Small intestine (tissue), 7 donors: Measurements from ENCODE around the gene SDK2. TPM values are rescaled to one million over a fixed set of nuclear protein-coding genes. Genes with fewer than 3 reads are reported as not detected.

Experiments
- DNase-seq, 2 donors: peaks; one replicate each; pipeline versions ENCODE4 v3.0.0 to v3.0.0-alpha.2; 2013
- FAIRE-seq: peaks from 2 replicates; lab custom pipeline; 2012; peaks lifted over from hg19 to GRCh38; lab: Jason Lieb, UNC
- H3K27ac ChIP-seq, 3 donors: one replicate each; pipeline ENCODE4 v1.5.1; 2013; ENCODE audit warnings: low read length in 2 of 3, mild to moderate bottlenecking in 2 of 3, control low read depth in 1 of 3, inconsistent platforms in 1 of 3, low read depth in 1 of 3, moderate library complexity in 1 of 3
- H3K27me3 ChIP-seq, 3 donors: one replicate each; pipeline ENCODE4 v1.6.1; 2013; ENCODE audit warnings: low read length in 3 of 3, inconsistent platforms in 1 of 3; ENCODE audit not compliant: control insufficient read depth in 3 of 3, insufficient read depth in 3 of 3
- H3K36me3 ChIP-seq, 3 donors: one replicate each; pipeline ENCODE4 v1.6.1; 2013; ENCODE audit warnings: low read length in 3 of 3, inconsistent platforms in 1 of 3, low read depth in 1 of 3, mild to moderate bottlenecking in 1 of 3, moderate library complexity in 1 of 3; ENCODE audit not compliant: control insufficient read depth in 3 of 3, insufficient read depth in 2 of 3
- H3K4me1 ChIP-seq, 3 donors: one replicate each; pipeline ENCODE4 v1.6.1; 2013; ENCODE audit warnings: low read length in 2 of 3, inconsistent platforms in 1 of 3, low read depth in 1 of 3, mild to moderate bottlenecking in 1 of 3, moderate library complexity in 1 of 3; ENCODE audit not compliant: control insufficient read depth in 3 of 3, insufficient read depth in 2 of 3
- H3K4me3 ChIP-seq, 3 donors: one replicate each; pipeline ENCODE4 v1.5.1; 2013; ENCODE audit warnings: low read length in 3 of 3, control low read depth in 1 of 3, inconsistent platforms in 1 of 3, low read depth in 1 of 3, mild to moderate bottlenecking in 1 of 3, moderate library complexity in 1 of 3
- H3K9me3 ChIP-seq, 2 donors: one replicate each; pipeline ENCODE4 v1.6.1; 2013; ENCODE audit warnings: low read depth in 1 of 2, low read length in 1 of 2; ENCODE audit not compliant: control insufficient read depth in 2 of 2, insufficient read depth in 1 of 2
- WGBS, 3 donors: extraction: QIAGEN DNeasy Blood & Tissue Kit; methylation state at CpG; one replicate each; pipeline ENCODE4 v1.1.7; 2013; 5-methylcytosine and 5-hydroxymethylcytosine counted together
- polyA plus RNA-seq, 4 donors: library from polyadenylated mRNA; stranded (reverse) in 3 of 4; unstranded in 1 of 4; fragments of 200-250 nt in 3 of 4; fragments of 120-200 nt in 1 of 4; gene quantifications; one replicate each; pipeline versions ENCODE4 v1.2.1 to v1.2.3, GENCODE V29; 2013
- donor health status: healthy with polysubstance abuse.
- donor health status: control.
- donor health status: control.
- donor health status: Bipolar disorder and iron deficiency.
- donor health status: healthy.

SDK2 gene
- polyA plus RNA-seq, 4 donors: under 0.01 to 1.1 (median 0.10) TPM

GRCh38 chr17:73489333-73489732 is 154.9 kb downstream of the SDK2 start:
- H3K4me1 ChIP-seq: no peaks in the 10 kb centered on the region
- no peak for FAIRE-seq
- no peak overlapping the region for H3K4me3 ChIP-seq
- WGBS, 3 donors: 70 to 81% (median 77%) methylated on average over 7 of the region's 7 CpGs
- no peaks in the 10 kb centered on the region for H3K36me3 ChIP-seq
- H3K27me3 ChIP-seq: peaks cover 0 to 7% (median 0%) of the 10 kb centered on the region in 3 donors
- H3K27ac ChIP-seq: no peak overlapping the region
- no peak for DNase-seq
- H3K9me3 ChIP-seq: peaks cover 0 to 9% of the 10 kb centered on the region in 2 donors

- H3K36me3 ChIP-seq: no peaks in the 10 kb centered on the region
- no peak overlapping the region for H3K4me3 ChIP-seq
- no peak overlapping the region for H3K27ac ChIP-seq
- H3K27me3 ChIP-seq: no peaks in the 10 kb centered on the region
- 76 to 87% (median 86%) methylated on average over 6 of the region's 6 CpGs for WGBS, 3 donors
- FAIRE-seq (no peak), DNase-seq (no peak)
- no peaks in the 10 kb centered on the region for H3K4me1 ChIP-seq
- peaks cover 0 to 9% of the 10 kb centered on the region in 2 donors for H3K9me3 ChIP-seq
These were observed 159.1 kb downstream of the SDK2 start for GRCh38 chr17:73485130-73485529.

GRCh38 chr17:73482894-73483293 is 161.4 kb downstream of the SDK2 start:
- H3K27me3 ChIP-seq: peaks cover 0 to 3% (median 0%) of the 10 kb centered on the region in 3 donors
- H3K4me1 ChIP-seq: no peaks in the 10 kb centered on the region
- H3K4me3 ChIP-seq: no peak overlapping the region
- WGBS, 3 donors: 75 to 85% (median 83%) methylated on average over 10 of the region's 10 CpGs
- H3K36me3 ChIP-seq: no peaks in the 10 kb centered on the region
- no peak overlapping the region for H3K27ac ChIP-seq
- FAIRE-seq: no peak
- no peak for DNase-seq
- peaks cover 0 to 9% of the 10 kb centered on the region in 2 donors for H3K9me3 ChIP-seq

GRCh38 chr17:73482251-73482716 is 162.0 kb downstream of the SDK2 start:
- H3K4me3 ChIP-seq: no peak overlapping the region
- no peak overlapping the region for H3K27ac ChIP-seq
- H3K36me3 ChIP-seq: no peaks in the 10 kb centered on the region
- no peaks in the 10 kb centered on the region for H3K4me1 ChIP-seq
- no peak for FAIRE-seq
- H3K27me3 ChIP-seq: peaks cover 0 to 3% (median 0%) of the 10 kb centered on the region in 3 donors
- no peak for DNase-seq
- peaks cover 0 to 9% of the 10 kb centered on the region in 2 donors for H3K9me3 ChIP-seq
- WGBS, 3 donors: 76 to 83% (median 82%) methylated on average over 16 of the region's 16 CpGs

- FAIRE-seq: no peak
These were observed 162.6 kb downstream of the SDK2 start for GRCh38 chr17:73481676-73482075.

GRCh38 chr17:73480740-73481139 is 163.5 kb downstream of the SDK2 start:
- Histone ChIP-seq H3K36me3 (no peaks in the 10 kb centered on the region), H3K4me3 (no peak overlapping the region), H3K27ac (no peak overlapping the region), H3K27me3 (peaks cover 0 to 10% (median 0%) of the 10 kb centered on the region in 3 donors), H3K4me1 (no peaks in the 10 kb centered on the region), H3K9me3 (peaks cover 0 to 9% of the 10 kb centered on the region in 2 donors)
- DNase-seq (no peak), FAIRE-seq (no peak)
- WGBS, 3 donors: 61 to 65% (median 61%) methylated on average over 4 of the region's 4 CpGs

More at GRCh38 chr17:73481676-73482075, 162.6 kb downstream of the SDK2 start:
- no peak overlapping the region for H3K27ac ChIP-seq
- peaks cover 0 to 9% of the 10 kb centered on the region in 2 donors for H3K9me3 ChIP-seq
- peaks cover 0 to 7% (median 0%) of the 10 kb centered on the region in 3 donors for H3K27me3 ChIP-seq
- no peak for DNase-seq
- no peak overlapping the region for H3K4me3 ChIP-seq
- no peaks in the 10 kb centered on the region for H3K36me3 ChIP-seq
- no peaks in the 10 kb centered on the region for H3K4me1 ChIP-seq
- 68 to 75% (median 75%) methylated on average over 12 of the region's 12 CpGs for WGBS, 3 donors

GRCh38 chr17:73478768-73479424 is 165.3 kb downstream of the SDK2 start:
- Histone ChIP-seq H3K4me3 (no peak overlapping the region), H3K4me1 (peaks cover 0 to 3% (median 0%) of the 10 kb centered on the region in 3 donors), H3K27me3 (peaks cover 0 to 10% (median 0%) of the 10 kb centered on the region in 3 donors), H3K9me3 (no peaks in the 10 kb centered on the region), H3K27ac (no peak overlapping the region), H3K36me3 (no peaks in the 10 kb centered on the region)
- 87 to 91% (median 88%) methylated on average over 14 of the region's 14 CpGs for WGBS, 3 donors
- FAIRE-seq (no peak), DNase-seq (no peak)

- Histone ChIP-seq H3K4me1 (peaks cover 0 to 4% (median 0%) of the 10 kb centered on the region in 3 donors), H3K4me3 (no peak overlapping the region), H3K27me3 (peaks cover 0 to 10% (median 0%) of the 10 kb centered on the region in 3 donors), H3K9me3 (no peaks in the 10 kb centered on the region), H3K36me3 (no peaks in the 10 kb centered on the region), H3K27ac (no peak overlapping the region)
- WGBS, 3 donors: 70 to 81% (median 76%) methylated on average over 11 of the region's 11 CpGs
- no peak for DNase-seq
- FAIRE-seq: no peak
These were observed 165.9 kb downstream of the SDK2 start for GRCh38 chr17:73478334-73478733.
